DMS153 (cell line): Measurements from ENCODE around the gene CACNA2D2.

ENCODE experiments used
- DNase-seq: peaks from one replicate; lab custom pipeline; 2025; lab: John Stamatoyannopoulos, UW

Gene CACNA2D2

GRCh38 chr3:50369012-50369670 lies 134.3 kb downstream of the CACNA2D2 start:
- DNase-seq: no peak

GRCh38 chr3:50365842-50366220 lies 137.6 kb downstream of the CACNA2D2 start:
- no peak for DNase-seq

GRCh38 chr3:50365080-50365841 lies 138.2 kb downstream of the CACNA2D2 start:
- peak; percentile 38 for DNase-seq

GRCh38 chr3:50364573-50365079 lies 138.8 kb downstream of the CACNA2D2 start:
- no peak for DNase-seq

- no peak for DNase-seq
Measured at GRCh38 chr3:50359760-50360110, 143.7 kb downstream of the CACNA2D2 start.

GRCh38 chr3:50358911-50359759 lies 144.3 kb downstream of the CACNA2D2 start, which contains the start of gene TMEM115:
TMEM115 (minus strand) TSS chr3:50359521; CDS start chr3:50359063, 458 bp downstream.
- peak; percentile 87 for DNase-seq

- no peak for DNase-seq
Measured at GRCh38 chr3:50358355-50358910, 145.0 kb downstream of the CACNA2D2 start.

- no peak for DNase-seq
Measured at GRCh38 chr3:50357481-50357880, 146.0 kb downstream of the CACNA2D2 start.

- DNase-seq: no peak
Measured at GRCh38 chr3:50356553-50356952, 146.9 kb downstream of the CACNA2D2 start.

- DNase-seq: no peak
Measured at GRCh38 chr3:50355829-50356552, 147.4 kb downstream of the CACNA2D2 start.

- no peak for DNase-seq
Measured at GRCh38 chr3:50354850-50355249, 148.6 kb downstream of the CACNA2D2 start.

GRCh38 chr3:50354186-50354764 lies 149.2 kb downstream of the CACNA2D2 start:
- DNase-seq: no peak

GRCh38 chr3:50353245-50354004 lies 150.0 kb downstream of the CACNA2D2 start:
- DNase-seq: no peak

GRCh38 chr3:50352781-50353180 lies 150.7 kb downstream of the CACNA2D2 start:
- DNase-seq: no peak

GRCh38 chr3:50351323-50351697 lies 152.1 kb downstream of the CACNA2D2 start:
- no peak for DNase-seq

GRCh38 chr3:50350527-50351322 lies 152.7 kb downstream of the CACNA2D2 start, which contains the start of the genes CYB561D2 and NPRL2:
CYB561D2 (plus strand) TSS chr3:50350862; CDS start chr3:50351434, 572 bp downstream.
NPRL2 (minus strand) TSS chr3:50350775; CDS start chr3:50350652, 123 bp downstream.
- DNase-seq: peak; percentile 71

GRCh38 chr3:50350213-50350526 lies 153.3 kb downstream of the CACNA2D2 start:
- DNase-seq: no peak

- DNase-seq: peak; percentile 53
Measured at GRCh38 chr3:50347187-50347813, 156.1 kb downstream of the CACNA2D2 start.
